22Rv1 (cell line): ENCODE data around the gene OVAAL.

Experiments
- ZFX ChIP-seq: fragments of 450-650 bp; IDR thresholded peaks from 2 replicates; pipeline ENCODE4 v1.6.1; 2017; ENCODE audit warnings: antibody characterized with exemption, borderline replicate concordance
- TF ChIP-seq, protein P1 (sequence below): fragments of 450-650 bp; IDR thresholded peaks from 2 replicates; pipeline ENCODE4 v1.5.1; 2017; ENCODE audit warnings: mild to moderate bottlenecking

DNA sequence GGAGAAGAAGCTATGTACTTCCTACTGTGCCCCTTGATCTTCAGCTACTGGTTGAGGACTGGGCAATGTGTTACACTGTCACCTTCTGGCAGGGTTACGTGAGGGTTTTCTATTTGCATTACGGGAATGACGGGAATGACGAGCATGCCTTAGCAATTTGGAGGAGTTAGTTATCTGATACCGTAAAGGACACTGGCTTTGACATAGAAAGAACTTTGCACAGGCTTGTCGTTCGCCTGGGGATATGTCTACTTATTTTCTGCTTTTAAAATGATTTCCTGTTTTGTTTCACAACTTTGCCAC is 36.6 kb upstream of the OVAAL start:
- TF ChIP-seq, protein P1, sequence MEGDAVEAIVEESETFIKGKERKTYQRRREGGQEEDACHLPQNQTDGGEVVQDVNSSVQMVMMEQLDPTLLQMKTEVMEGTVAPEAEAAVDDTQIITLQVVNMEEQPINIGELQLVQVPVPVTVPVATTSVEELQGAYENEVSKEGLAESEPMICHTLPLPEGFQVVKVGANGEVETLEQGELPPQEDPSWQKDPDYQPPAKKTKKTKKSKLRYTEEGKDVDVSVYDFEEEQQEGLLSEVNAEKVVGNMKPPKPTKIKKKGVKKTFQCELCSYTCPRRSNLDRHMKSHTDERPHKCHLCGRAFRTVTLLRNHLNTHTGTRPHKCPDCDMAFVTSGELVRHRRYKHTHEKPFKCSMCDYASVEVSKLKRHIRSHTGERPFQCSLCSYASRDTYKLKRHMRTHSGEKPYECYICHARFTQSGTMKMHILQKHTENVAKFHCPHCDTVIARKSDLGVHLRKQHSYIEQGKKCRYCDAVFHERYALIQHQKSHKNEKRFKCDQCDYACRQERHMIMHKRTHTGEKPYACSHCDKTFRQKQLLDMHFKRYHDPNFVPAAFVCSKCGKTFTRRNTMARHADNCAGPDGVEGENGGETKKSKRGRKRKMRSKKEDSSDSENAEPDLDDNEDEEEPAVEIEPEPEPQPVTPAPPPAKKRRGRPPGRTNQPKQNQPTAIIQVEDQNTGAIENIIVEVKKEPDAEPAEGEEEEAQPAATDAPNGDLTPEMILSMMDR: no peak
- TF ChIP-seq ZFX: no peak
